PFSK-1 (cell line): ENCODE measurements around the gene RASL12.

ENCODE experiments used
- POLR2AphosphoS5 ChIP-seq: IDR thresholded peaks from 2 replicates; pipeline ENCODE4 v1.6.1; 2012; ENCODE audit warnings: low read depth, mild to moderate bottlenecking, control low read depth, low read length, moderate library complexity
- SIN3A ChIP-seq: IDR thresholded peaks from 2 replicates; pipeline ENCODE4 v1.6.1; 2012; ENCODE audit warnings: mild to moderate bottlenecking, low read length, moderate library complexity, borderline replicate concordance; ENCODE audit not compliant: insufficient read depth

- TF ChIP-seq POLR2AphosphoS5: no peak
- TF ChIP-seq SIN3A: no peak
These were observed 5.7 kb downstream of the RASL12 start for GRCh38 chr15:65062061-65062460.
